ENCODE measurements around the gene XPNPEP3.
"Not testable (repeated sequence)": the region's sequence is repeated elsewhere in the genome, so short reads cannot be mapped to it uniquely, and the experiment has no call there.

Gene XPNPEP3

GRCh38 chr22:40856513-40857308, at the start of gene XPNPEP3, which contains the start of gene ST13:
Gene XPNPEP3, plus strand, starts transcription at chr22:40857148. Its CDS starts 34 bp downstream, at chr22:40857182.
Gene ST13, minus strand, starts transcription at chr22:40856639. Its CDS starts 99 bp downstream, at chr22:40856540.
- DNase-seq (ENCODE audit: low spot score) = peak; percentile 97

GRCh38 chr22:40808018-40808841, 48.7 kb upstream of the XPNPEP3 start:
- DNase-seq (ENCODE audit: low spot score) = no peak

GRCh38 chr22:40813912-40814315, 43.0 kb upstream of the XPNPEP3 start:
- DNase-seq (ENCODE audit: low spot score) = no peak

- no peak for DNase-seq (ENCODE audit: low spot score)
These were observed 39.2 kb upstream of the XPNPEP3 start for GRCh38 chr22:40817737-40818136.

GRCh38 chr22:40818192-40818746, 38.7 kb upstream of the XPNPEP3 start:
- no peak for DNase-seq (ENCODE audit: low spot score)

DNA sequence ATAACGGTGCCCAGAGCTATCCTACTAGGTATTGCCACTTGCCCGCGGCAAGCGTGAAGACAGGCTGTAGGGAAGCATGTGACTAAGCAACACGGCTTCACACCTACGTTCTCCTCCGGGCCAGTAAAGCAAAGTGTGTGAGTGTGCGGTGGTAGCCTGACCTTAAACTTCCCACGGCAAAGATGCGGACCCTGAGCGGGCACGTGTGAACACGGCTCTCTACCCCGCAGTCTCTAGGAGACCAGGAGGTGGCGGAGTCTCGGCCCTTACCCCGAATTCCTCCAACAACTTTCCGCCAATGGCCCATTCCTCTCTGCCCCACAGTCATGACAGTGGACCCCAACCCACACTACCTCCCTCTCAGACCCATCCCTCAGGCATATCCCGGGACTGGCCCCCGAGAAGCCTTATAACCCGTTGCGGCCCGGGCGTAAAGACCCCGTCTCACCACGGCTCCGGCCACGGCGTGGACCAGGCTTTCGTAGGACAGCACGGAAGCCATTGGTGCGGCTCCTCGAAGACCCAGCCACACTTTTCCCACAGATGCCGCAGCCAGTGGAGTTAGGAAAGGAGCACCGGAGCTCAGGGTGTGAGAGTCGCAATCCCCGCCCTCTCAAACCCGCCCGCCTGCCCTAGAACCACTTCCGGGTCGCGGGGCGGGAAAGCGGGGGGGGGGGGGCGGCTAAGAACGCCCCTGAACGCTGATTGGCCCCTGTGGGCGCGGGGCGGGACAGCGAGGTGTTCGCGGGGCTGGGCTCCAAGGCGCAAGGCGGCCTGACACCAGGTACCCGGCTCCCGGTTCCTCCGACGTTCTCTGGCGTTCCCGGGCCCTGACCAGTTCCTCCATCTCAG, 38.0 kb upstream of the XPNPEP3 start, which contains the start of gene SLC25A17:
TSS of gene SLC25A17 (minus strand) at position 600 of the 852 bp plus-strand sequence. CDS start at position 502, 98 bp downstream.
- DNase-seq (ENCODE audit: low spot score) = peak; percentile 98

- peak; percentile 43 for DNase-seq (ENCODE audit: low spot score)
These were observed 37.3 kb upstream of the XPNPEP3 start for GRCh38 chr22:40819599-40820140.

DNA sequence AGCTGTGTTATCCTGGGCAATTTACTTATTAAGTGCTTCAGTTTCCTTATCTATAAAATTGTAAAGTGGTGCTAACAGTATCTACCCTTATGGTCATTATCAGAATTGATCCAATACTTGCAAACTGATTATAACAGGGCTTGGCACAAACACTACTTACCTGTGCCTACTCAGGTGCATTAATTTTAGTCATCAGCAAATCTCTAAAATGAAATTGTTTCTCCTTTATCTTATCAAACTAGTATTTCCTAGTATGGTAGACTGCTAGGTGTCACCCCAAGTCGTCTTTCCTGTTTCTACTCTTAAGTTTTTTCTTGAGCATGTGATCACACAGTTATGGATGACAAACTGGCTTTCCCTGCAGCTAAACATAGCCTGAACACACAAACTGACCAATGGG, 33.5 kb upstream of the XPNPEP3 start:
- DNase-seq (ENCODE audit: low spot score) = no peak

- DNase-seq (ENCODE audit: low spot score) = not testable (repeated sequence)
These were observed 30.7 kb upstream of the XPNPEP3 start for GRCh38 chr22:40826292-40826691.

DNA sequence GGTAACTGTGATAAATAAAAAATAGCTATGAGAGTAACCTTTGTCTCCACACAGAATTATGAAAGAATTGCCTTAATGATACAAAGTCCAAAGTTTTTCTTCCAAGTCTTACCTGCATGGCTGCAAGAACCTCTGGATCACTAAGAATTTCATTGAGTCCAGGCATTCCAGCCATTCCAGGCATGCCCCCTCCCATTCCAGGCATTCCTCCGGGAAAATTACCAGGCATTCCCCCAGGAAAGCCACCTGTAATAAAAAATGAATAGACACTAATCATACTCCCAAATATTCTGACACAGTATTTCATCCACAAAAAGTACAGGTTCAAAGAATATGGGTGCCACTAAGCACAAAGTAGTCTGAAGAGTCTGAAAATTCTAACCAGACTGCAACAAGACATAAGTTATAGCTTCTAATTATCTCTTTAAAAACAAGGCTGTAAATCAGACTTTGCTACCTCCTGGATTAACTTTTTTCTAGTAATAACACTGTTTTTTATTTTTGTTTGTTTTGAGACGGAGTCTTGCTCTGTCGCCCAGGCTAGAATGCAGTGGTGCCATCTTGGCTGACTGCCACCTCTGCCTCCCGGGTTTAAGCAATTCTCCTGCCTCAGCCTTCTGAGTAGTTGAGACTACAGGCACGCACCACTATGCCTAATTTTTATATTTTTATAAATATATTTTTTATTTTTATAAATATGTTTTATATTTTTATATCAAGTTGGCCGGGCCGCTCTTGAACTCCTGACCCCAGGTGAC, 29.8 kb upstream of the XPNPEP3 start:
- no peak for DNase-seq (ENCODE audit: low spot score)

DNA sequence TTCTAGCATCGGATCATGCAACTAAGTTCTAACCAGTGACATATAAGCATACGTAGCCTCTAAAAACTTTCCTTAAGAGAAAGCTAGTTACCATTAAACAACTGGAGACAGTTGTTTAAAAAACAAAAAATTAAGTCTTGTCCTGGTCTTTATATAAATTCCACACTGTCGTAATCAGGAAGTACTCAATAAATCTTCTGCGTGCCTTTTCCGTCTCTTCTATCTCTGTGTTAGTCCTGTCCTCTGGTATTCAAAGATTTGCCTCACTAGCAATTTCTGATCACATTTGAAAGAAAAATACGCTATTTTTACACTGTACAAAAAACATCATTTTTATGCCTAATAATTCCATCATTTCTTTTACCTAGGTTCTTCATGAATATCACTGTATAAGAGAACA, 27.8 kb upstream of the XPNPEP3 start:
- DNase-seq (ENCODE audit: low spot score) = no peak

- no peak for DNase-seq (ENCODE audit: low spot score)
These were observed 22.3 kb upstream of the XPNPEP3 start for GRCh38 chr22:40834619-40835018.

GRCh38 chr22:40838486-40838885, 18.5 kb upstream of the XPNPEP3 start:
- no peak for DNase-seq (ENCODE audit: low spot score)

DNA sequence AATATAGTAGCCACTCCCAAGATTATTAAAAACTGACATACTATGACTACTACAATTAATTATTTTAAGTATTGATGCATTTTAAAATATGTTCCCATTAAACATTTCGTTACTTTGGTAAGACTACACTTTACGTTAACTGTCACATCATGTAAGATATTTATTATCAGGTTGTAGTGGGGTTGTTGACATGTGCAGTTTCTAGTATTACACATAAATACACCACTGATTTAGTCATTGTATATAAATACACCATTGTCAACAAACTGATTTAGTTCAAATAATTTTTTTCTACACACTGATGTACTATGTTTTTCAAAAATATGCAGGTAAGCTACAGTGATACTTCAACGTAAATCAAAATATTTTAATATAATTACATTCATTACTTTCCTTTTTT, 12.0 kb upstream of the XPNPEP3 start:
- no peak for DNase-seq (ENCODE audit: low spot score)

DNA sequence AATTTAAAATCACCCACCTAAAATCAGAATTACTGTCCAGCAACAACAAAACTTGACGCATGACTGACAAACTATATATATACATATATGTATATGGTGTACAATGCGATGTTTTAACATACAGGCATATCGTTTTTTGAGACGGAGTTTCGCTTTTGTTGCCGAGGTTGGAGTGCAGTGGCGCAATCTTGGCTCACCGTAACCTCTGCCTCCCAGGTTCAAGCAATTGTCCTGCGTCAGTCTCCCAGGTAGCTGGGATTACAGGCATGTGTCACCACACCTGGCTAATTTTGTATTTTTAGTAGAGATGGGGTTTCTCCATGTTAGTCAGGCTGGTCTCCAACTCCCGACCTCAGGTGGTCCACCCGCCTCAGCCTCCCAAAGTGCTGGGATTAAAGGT, 11.1 kb upstream of the XPNPEP3 start:
- not testable (repeated sequence) for DNase-seq (ENCODE audit: low spot score)

DNA sequence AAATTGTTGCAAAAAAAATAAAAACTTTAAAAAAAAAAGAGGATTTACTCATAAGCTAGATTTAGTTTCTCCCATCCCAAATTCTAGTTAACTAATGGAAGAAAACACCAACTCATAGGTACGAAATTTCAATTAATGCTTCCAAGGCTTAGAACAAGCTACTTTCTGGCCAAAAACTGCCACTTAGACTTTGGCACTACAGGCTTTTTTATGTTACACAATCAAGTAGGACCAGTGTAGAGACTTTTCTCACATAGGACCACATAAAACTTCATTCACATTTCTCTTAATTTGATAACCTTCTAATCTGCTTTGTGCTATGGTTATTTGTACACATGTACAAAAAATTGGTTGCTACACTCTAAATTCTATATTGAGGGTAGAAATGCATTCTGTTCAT, 3.6 kb upstream of the XPNPEP3 start:
- DNase-seq (ENCODE audit: low spot score) = no peak

DNA sequence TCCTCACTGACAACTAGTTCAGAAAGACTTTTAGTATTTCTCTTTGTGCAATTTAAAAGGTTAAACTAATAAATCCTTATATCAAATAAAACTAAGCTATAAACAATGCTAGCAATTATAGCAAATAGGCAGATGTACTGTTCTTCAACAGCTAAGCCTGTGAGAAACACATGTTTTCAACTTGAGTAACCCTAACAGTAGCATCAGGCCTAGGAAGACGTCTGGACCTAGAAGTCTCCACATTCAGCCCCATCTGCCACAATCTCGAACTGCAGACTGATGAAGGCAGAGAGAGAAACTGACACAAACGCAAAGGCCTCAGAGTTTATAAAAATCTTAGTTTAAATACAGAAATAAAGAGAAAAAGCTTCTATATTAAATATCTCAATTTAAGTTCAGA, 3.0 kb upstream of the XPNPEP3 start:
- peak; percentile 11 for DNase-seq (ENCODE audit: low spot score)

DNA sequence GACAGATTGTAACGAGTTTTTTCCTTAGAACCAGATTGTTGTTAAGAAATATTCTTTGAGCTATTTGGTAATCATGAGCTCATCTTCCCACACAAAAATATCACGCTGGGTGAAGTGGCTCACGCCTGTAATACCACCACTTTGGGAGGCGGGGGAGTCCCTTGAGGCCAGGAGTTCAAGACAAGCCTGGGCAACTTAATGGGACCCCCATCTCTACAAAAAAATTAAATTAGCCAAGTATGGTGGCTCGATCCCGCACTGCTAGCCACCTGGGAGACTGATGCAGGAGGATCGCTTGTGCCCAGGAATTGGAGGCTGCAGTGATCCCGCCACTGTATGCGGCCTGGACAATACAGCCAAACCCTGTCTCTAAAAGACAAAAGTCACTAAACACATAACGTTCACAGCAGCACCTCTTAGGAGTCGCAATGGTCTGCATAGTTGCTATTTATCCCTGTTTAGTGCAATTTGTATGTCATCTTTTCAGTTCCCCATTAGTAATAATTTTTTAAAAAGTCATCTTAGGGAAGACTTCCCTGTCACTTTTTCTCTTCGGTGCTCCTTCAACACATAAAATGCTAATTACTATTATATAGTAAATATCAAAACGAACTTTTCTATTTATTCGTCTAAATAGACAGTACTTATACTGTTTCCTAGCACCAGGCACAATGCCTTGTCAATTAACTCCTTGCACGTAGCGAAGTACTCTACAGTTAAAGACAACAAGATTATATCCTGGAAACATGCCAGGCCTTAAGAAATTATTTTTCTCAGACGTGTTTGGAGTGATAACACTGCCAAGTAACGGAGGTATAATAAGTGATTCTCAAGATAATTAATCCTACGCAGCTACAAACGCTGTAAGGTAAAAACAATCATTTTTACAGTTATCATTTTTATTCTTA, 1.6 kb upstream of the XPNPEP3 start:
- DNase-seq (ENCODE audit: low spot score) = peak; percentile 20

- DNase-seq (ENCODE audit: low spot score) = peak; percentile 45
These were observed 902 bp upstream of the XPNPEP3 start for GRCh38 chr22:40855979-40856512.

All from GM03348 (cell line).